VCaP (cell line): Measurements from ENCODE around the gene FANCG.

Experiments
- H3K27ac ChIP-seq: fragments of 450-650 bp; 2 replicates; pipeline ENCODE4 v1.5.1; 2017
- CTCF ChIP-seq: fragments of 450-650 bp; conservative IDR thresholded peaks from 2 replicates; pipeline ENCODE4 v1.5.1; 2017; ENCODE audit warnings: mild to moderate bottlenecking, moderate library complexity

FANCG gene

GRCh38 chr9:35054871-35055644 lies 24.7 kb downstream of the FANCG start:
- H3K27ac ChIP-seq: no peak overlapping the region
- no peak for TF ChIP-seq CTCF

GRCh38 chr9:35054185-35054835 lies 25.4 kb downstream of the FANCG start:
- H3K27ac ChIP-seq: no peak overlapping the region
- TF ChIP-seq CTCF: no peak

- no peak overlapping the region for H3K27ac ChIP-seq
- TF ChIP-seq CTCF: peak; percentile 83
These were observed 28.4 kb downstream of the FANCG start for GRCh38 chr9:35051069-35051967.

GRCh38 chr9:35048511-35048910 lies 31.2 kb downstream of the FANCG start:
- no peak overlapping the region for H3K27ac ChIP-seq
- no peak for TF ChIP-seq CTCF

- H3K27ac ChIP-seq: no peak overlapping the region
- no peak for TF ChIP-seq CTCF
These were observed 35.7 kb downstream of the FANCG start for GRCh38 chr9:35044071-35044470.

- no peak for TF ChIP-seq CTCF
- H3K27ac ChIP-seq: no peak overlapping the region
These were observed 36.7 kb downstream of the FANCG start for GRCh38 chr9:35042891-35043545.
